HepG2 (cell line): ENCODE results near the gene PODXL. TPM values are rescaled to one million over a fixed set of nuclear protein-coding genes. Genes with fewer than 3 reads are reported as not detected.

Source experiments
- CEBPG ChIP-seq: IDR thresholded peaks from 2 replicates; pipeline ENCODE4 v1.6.1; 2016
- FOXP1 ChIP-seq, 2 experiments: fragments of 450-650 bp in 1 of 2; IDR thresholded peaks; 2 replicates each; pipeline ENCODE4 v1.6.1; 2017 to 2018; ENCODE audit warnings: antibody characterized with exemption in 1 of 2
- GZF1 ChIP-seq: sonication (generic); formaldehyde crosslinking; IDR thresholded peaks from 2 replicates; pipeline ENCODE4 v1.5.1; 2020; ENCODE audit warnings: mild to moderate bottlenecking, missing genetic modification reagents
- HNRNPL ChIP-seq: fragments of 200-400 bp; formaldehyde crosslinking; IDR thresholded peaks from 2 replicates; pipeline ENCODE4 v1.6.1; 2017; ENCODE audit warnings: mild to moderate bottlenecking, low read depth, low read length
- IRF2 ChIP-seq: IDR thresholded peaks from 2 replicates; pipeline ENCODE4 v1.6.1; 2018; ENCODE audit warnings: missing genetic modification reagents, missing compliant biosample characterization
- KLF6 ChIP-seq: IDR thresholded peaks from 2 replicates; pipeline ENCODE4 v1.8.0; 2016; ENCODE audit warnings: missing biosample characterization, missing genetic modification reagents
- RELA ChIP-seq: sonication (generic); formaldehyde crosslinking; IDR thresholded peaks from 2 replicates; pipeline ENCODE4 v1.4.0; 2020; ENCODE audit warnings: missing genetic modification reagents
- SRSF4 ChIP-seq: fragments of 200-400 bp; formaldehyde crosslinking; IDR thresholded peaks from one replicate; pipeline ENCODE4 v1.6.1; 2018; ENCODE audit warnings: mild to moderate bottlenecking, low read depth, low read length, moderate library complexity; ENCODE audit not compliant: poor library complexity, severe bottlenecking
- TEAD2 ChIP-seq: sonication (generic); formaldehyde crosslinking; IDR thresholded peaks from 2 replicates; pipeline ENCODE4 v1.9.0; 2021; ENCODE audit warnings: missing genetic modification reagents
- XRCC5 ChIP-seq: fragments of 200-400 bp; formaldehyde crosslinking; optimal IDR thresholded peaks from 2 replicates; pipeline ENCODE3; 2017; ENCODE audit warnings: mild to moderate bottlenecking, low read length
- ZNF12 ChIP-seq: sonication (generic); formaldehyde crosslinking; IDR thresholded peaks from 2 replicates; pipeline ENCODE4 v1.5.0; 2020; ENCODE audit warnings: missing genetic modification reagents
- ZNF496 ChIP-seq: sonication (generic); formaldehyde crosslinking; IDR thresholded peaks from 2 replicates; pipeline ENCODE4 v1.8.1; 2023; ENCODE audit warnings: mild to moderate bottlenecking, moderate library complexity, missing genetic modification reagents; ENCODE audit not compliant: insufficient replicate concordance
- ZNF577 ChIP-seq: sonication (generic); formaldehyde crosslinking; IDR thresholded peaks from 2 replicates; pipeline ENCODE4 v1.4.0; 2020; ENCODE audit warnings: mild to moderate bottlenecking, low read depth, missing genetic modification reagents, borderline replicate concordance
- ZNF839 ChIP-seq: sonication (generic); formaldehyde crosslinking; IDR thresholded peaks from 2 replicates; pipeline ENCODE4 v1.4.0; 2020; ENCODE audit warnings: missing genetic modification reagents, mild to moderate bottlenecking, borderline replicate concordance
- polyA plus RNA-seq, 8 experiments: library from polyadenylated mRNA; depleted of rRNA in 3 of 8; stranded (reverse) in 7 of 8; unstranded in 1 of 8; fragments of >200 nt; fragmentation: Illumina TruSeq in 4 of 8; extraction: Trizol in 4 of 8; gene quantifications; 2 replicates each; pipeline versions ENCODE4 v1.2.1 to v1.2.3, GENCODE V29; 2011 to 2016; ENCODE audit warnings: low read depth in 4 of 8, missing spikeins in 1 of 8, mixed read lengths in 1 of 8; ENCODE audit not compliant: insufficient read depth in 1 of 8
- total RNA-seq, 5 experiments: library from RNA; depleted of rRNA; stranded (reverse); fragments of >200 nt; fragmentation: Illumina TruSeq; extraction: Trizol; gene quantifications; 2 replicates each; pipeline ENCODE4 v1.2.3, GENCODE V29; 2016; ENCODE audit warnings: low read depth in 1 of 5
- TF ChIP-seq, protein P1 (sequence below): sonication (generic); formaldehyde crosslinking; IDR thresholded peaks from 2 replicates; pipeline ENCODE4 v1.4.0; 2020; ENCODE audit warnings: mild to moderate bottlenecking, missing genetic modification reagents
- TF ChIP-seq, protein P2 (sequence below): sonication (generic); formaldehyde crosslinking; conservative IDR thresholded peaks from 2 replicates; pipeline ENCODE4 v1.4.0; 2020; ENCODE audit warnings: missing genetic modification reagents
- TF ChIP-seq, protein P3 (sequence below): sonication (generic); formaldehyde crosslinking; IDR thresholded peaks from 2 replicates; pipeline ENCODE4 v1.8.0; 2022; ENCODE audit warnings: missing genetic modification reagents, mild to moderate bottlenecking, borderline replicate concordance
- TF ChIP-seq, protein P4 (sequence below): IDR thresholded peaks from 2 replicates; pipeline ENCODE4 v1.6.1; 2016; ENCODE audit warnings: control low read depth

The PODXL gene
- total and polyA plus RNA-seq, 2 of the 13 experiments (the other 11 are each of a cell fraction or from before 2014, with no cell fraction given): 0.22 to 0.54 TPM

DNA sequence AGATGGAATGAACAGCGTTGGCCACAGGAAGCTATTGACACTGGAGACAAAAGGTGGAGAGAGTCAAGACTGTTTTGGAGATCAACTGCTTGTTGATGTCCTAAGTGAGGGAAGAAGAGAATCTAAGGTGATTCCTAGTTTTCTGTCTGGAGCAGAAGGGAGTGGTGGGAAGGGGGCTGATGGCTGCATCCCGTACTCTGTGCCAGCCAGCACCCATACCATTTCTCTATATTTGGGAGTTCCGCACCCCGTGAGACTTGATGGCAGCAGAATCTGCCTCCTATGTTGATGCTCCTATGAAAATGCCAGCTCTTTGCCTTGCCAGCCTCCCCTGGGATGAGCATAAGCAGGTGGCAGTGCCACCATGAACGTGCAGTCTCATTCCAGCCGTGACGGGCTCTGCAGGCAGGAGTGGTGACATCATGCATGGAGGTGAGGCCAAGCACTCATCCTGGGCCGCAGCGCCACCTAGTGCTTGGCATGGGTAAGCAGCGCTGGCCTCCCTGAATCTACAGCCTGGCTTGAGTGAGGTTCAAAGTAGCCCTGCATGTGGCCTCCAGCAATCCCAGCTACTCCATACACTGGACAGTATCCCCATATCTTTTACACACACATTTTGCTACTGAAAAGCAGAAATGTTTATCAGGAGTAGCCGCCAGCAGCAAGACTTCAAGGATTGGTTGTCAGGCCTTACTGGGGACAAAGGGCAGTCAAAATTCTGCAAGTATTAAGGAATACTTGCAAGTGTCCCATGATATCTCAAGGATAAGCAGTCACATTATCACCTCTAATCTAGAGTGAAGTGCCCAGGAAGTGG, 43.0 kb downstream of the PODXL start (continued):
- TF ChIP-seq, protein P1, sequence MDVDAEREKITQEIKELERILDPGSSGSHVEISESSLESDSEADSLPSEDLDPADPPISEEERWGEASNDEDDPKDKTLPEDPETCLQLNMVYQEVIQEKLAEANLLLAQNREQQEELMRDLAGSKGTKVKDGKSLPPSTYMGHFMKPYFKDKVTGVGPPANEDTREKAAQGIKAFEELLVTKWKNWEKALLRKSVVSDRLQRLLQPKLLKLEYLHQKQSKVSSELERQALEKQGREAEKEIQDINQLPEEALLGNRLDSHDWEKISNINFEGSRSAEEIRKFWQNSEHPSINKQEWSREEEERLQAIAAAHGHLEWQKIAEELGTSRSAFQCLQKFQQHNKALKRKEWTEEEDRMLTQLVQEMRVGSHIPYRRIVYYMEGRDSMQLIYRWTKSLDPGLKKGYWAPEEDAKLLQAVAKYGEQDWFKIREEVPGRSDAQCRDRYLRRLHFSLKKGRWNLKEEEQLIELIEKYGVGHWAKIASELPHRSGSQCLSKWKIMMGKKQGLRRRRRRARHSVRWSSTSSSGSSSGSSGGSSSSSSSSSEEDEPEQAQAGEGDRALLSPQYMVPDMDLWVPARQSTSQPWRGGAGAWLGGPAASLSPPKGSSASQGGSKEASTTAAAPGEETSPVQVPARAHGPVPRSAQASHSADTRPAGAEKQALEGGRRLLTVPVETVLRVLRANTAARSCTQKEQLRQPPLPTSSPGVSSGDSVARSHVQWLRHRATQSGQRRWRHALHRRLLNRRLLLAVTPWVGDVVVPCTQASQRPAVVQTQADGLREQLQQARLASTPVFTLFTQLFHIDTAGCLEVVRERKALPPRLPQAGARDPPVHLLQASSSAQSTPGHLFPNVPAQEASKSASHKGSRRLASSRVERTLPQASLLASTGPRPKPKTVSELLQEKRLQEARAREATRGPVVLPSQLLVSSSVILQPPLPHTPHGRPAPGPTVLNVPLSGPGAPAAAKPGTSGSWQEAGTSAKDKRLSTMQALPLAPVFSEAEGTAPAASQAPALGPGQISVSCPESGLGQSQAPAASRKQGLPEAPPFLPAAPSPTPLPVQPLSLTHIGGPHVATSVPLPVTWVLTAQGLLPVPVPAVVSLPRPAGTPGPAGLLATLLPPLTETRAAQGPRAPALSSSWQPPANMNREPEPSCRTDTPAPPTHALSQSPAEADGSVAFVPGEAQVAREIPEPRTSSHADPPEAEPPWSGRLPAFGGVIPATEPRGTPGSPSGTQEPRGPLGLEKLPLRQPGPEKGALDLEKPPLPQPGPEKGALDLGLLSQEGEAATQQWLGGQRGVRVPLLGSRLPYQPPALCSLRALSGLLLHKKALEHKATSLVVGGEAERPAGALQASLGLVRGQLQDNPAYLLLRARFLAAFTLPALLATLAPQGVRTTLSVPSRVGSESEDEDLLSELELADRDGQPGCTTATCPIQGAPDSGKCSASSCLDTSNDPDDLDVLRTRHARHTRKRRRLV (CRISPR knock-in tag): no peak
- TF ChIP-seq ZNF839 (no peak), ZNF496 (CRISPR knock-in tag) (no peak), FOXP1 (IDR thresholded peaks at IDR 0.05) (no peak), FOXP1 (CRISPR knock-in tag; IDR thresholded peaks at IDR 0.05) (no peak), GZF1 (CRISPR knock-in tag) (no peak), ZNF12 (CRISPR knock-in tag) (no peak; the same call in 1 of the 2 replicates), KLF6 (CRISPR knock-in tag) (no peak), CEBPG (CRISPR knock-in tag) (peak; percentile 61), TEAD2 (CRISPR knock-in tag) (no peak), RELA (0 out of 2 replicates have a peak, but pooled peaks have one; percentile 36), ZNF577 (CRISPR knock-in tag) (no peak), XRCC5 (peak; percentile 96), SRSF4 (no peak), HNRNPL (peak; percentile 89), IRF2 (CRISPR knock-in tag) (0 out of 2 replicates have a peak, but pooled peaks have one; percentile 31)
- TF ChIP-seq, protein P2, sequence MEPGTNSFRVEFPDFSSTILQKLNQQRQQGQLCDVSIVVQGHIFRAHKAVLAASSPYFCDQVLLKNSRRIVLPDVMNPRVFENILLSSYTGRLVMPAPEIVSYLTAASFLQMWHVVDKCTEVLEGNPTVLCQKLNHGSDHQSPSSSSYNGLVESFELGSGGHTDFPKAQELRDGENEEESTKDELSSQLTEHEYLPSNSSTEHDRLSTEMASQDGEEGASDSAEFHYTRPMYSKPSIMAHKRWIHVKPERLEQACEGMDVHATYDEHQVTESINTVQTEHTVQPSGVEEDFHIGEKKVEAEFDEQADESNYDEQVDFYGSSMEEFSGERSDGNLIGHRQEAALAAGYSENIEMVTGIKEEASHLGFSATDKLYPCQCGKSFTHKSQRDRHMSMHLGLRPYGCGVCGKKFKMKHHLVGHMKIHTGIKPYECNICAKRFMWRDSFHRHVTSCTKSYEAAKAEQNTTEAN (CRISPR knock-in tag): peak; percentile 75
- TF ChIP-seq, protein P3, sequence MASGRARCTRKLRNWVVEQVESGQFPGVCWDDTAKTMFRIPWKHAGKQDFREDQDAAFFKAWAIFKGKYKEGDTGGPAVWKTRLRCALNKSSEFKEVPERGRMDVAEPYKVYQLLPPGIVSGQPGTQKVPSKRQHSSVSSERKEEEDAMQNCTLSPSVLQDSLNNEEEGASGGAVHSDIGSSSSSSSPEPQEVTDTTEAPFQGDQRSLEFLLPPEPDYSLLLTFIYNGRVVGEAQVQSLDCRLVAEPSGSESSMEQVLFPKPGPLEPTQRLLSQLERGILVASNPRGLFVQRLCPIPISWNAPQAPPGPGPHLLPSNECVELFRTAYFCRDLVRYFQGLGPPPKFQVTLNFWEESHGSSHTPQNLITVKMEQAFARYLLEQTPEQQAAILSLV (CRISPR knock-in tag): no peak
- TF ChIP-seq, protein P4, sequence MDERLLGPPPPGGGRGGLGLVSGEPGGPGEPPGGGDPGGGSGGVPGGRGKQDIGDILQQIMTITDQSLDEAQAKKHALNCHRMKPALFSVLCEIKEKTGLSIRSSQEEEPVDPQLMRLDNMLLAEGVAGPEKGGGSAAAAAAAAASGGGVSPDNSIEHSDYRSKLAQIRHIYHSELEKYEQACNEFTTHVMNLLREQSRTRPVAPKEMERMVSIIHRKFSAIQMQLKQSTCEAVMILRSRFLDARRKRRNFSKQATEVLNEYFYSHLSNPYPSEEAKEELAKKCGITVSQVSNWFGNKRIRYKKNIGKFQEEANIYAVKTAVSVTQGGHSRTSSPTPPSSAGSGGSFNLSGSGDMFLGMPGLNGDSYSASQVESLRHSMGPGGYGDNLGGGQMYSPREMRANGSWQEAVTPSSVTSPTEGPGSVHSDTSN (CRISPR knock-in tag): no peak
